ENCODE data around the gene MYH1.

MYH1 gene

GRCh38 chr17:10532026-10532425 lies 13.7 kb upstream of the MYH1 start:
- no peaks in the 10 kb centered on the region for H3K9me3 ChIP-seq
- H3K4me1 ChIP-seq = no peaks in the 10 kb centered on the region
- H3K4me3 ChIP-seq = no peak overlapping the region
- H3K4me2 ChIP-seq = no peak overlapping the region
- H3K27ac ChIP-seq = no peak overlapping the region
- TF ChIP-seq Cebpa-rat (IDR thresholded peaks at IDR 0.05) = no peak
- H3K36me3 ChIP-seq = no peaks in the 10 kb centered on the region
- no peaks in the 10 kb centered on the region for H3K27me3 ChIP-seq
- no peak overlapping the region for H3K9ac ChIP-seq
- no peaks in the 10 kb centered on the region for H4K20me1 ChIP-seq

- Histone ChIP-seq H3K9me3 (no peaks in the 10 kb centered on the region), H4K20me1 (no peaks in the 10 kb centered on the region), H3K27ac (no peak overlapping the region), H3K27me3 (no peaks in the 10 kb centered on the region), H3K4me1 (no peaks in the 10 kb centered on the region), H3K36me3 (no peaks in the 10 kb centered on the region), H3K4me3 (no peak overlapping the region), H3K9ac (no peak overlapping the region), H3K4me2 (no peak overlapping the region)
- TF ChIP-seq Cebpa-rat (IDR thresholded peaks at IDR 0.05) = no peak
These were observed 9.1 kb upstream of the MYH1 start for GRCh38 chr17:10527419-10527818.

GRCh38 chr17:10526517-10526916 lies 8.2 kb upstream of the MYH1 start:
- no peaks in the 10 kb centered on the region for H4K20me1 ChIP-seq
- H3K36me3 ChIP-seq = no peaks in the 10 kb centered on the region
- no peak overlapping the region for H3K4me3 ChIP-seq
- no peak overlapping the region for H3K9ac ChIP-seq
- H3K27me3 ChIP-seq = no peaks in the 10 kb centered on the region
- H3K9me3 ChIP-seq = no peaks in the 10 kb centered on the region
- H3K4me2 ChIP-seq = no peak overlapping the region
- TF ChIP-seq Cebpa-rat (IDR thresholded peaks at IDR 0.05) = no peak
- no peaks in the 10 kb centered on the region for H3K4me1 ChIP-seq
- no peak overlapping the region for H3K27ac ChIP-seq

- Histone ChIP-seq H3K9ac (no peak overlapping the region), H3K4me1 (no peaks in the 10 kb centered on the region), H3K27me3 (no peaks in the 10 kb centered on the region), H3K9me3 (no peaks in the 10 kb centered on the region), H3K27ac (no peak overlapping the region), H3K36me3 (no peaks in the 10 kb centered on the region), H4K20me1 (no peaks in the 10 kb centered on the region), H3K4me3 (no peak overlapping the region), H3K4me2 (no peak overlapping the region)
- TF ChIP-seq Cebpa-rat (IDR thresholded peaks at IDR 0.05) = no peak
These were observed 4.7 kb upstream of the MYH1 start for GRCh38 chr17:10523064-10523463.

GRCh38 chr17:10521949-10522348 lies 3.6 kb upstream of the MYH1 start:
- Histone ChIP-seq H3K4me2 (no peak overlapping the region), H3K36me3 (no peaks in the 10 kb centered on the region), H3K4me1 (no peaks in the 10 kb centered on the region), H3K27me3 (no peaks in the 10 kb centered on the region), H4K20me1 (no peaks in the 10 kb centered on the region), H3K9me3 (no peaks in the 10 kb centered on the region), H3K27ac (no peak overlapping the region), H3K4me3 (no peak overlapping the region), H3K9ac (no peak overlapping the region)
- no peak for TF ChIP-seq Cebpa-rat (IDR thresholded peaks at IDR 0.05)

- H3K4me3 ChIP-seq = no peak overlapping the region
- H3K4me1 ChIP-seq = no peaks in the 10 kb centered on the region
- no peak overlapping the region for H3K9ac ChIP-seq
- H3K27ac ChIP-seq = no peak overlapping the region
- TF ChIP-seq Cebpa-rat (IDR thresholded peaks at IDR 0.05) = no peak
- no peaks in the 10 kb centered on the region for H3K36me3 ChIP-seq
- no peaks in the 10 kb centered on the region for H4K20me1 ChIP-seq
- H3K9me3 ChIP-seq = no peaks in the 10 kb centered on the region
- no peaks in the 10 kb centered on the region for H3K27me3 ChIP-seq
- H3K4me2 ChIP-seq = no peak overlapping the region
These were observed 1.7 kb downstream of the MYH1 start for GRCh38 chr17:10516638-10517037.

GRCh38 chr17:10516065-10516464 lies 2.3 kb downstream of the MYH1 start:
- Histone ChIP-seq H3K9me3 (no peaks in the 10 kb centered on the region), H4K20me1 (no peaks in the 10 kb centered on the region), H3K9ac (no peak overlapping the region), H3K27ac (no peak overlapping the region), H3K27me3 (no peaks in the 10 kb centered on the region), H3K4me1 (no peaks in the 10 kb centered on the region), H3K4me2 (no peak overlapping the region), H3K36me3 (no peaks in the 10 kb centered on the region), H3K4me3 (no peak overlapping the region)
- no peak for TF ChIP-seq Cebpa-rat (IDR thresholded peaks at IDR 0.05)

- Histone ChIP-seq H3K27me3 (no peaks in the 10 kb centered on the region), H3K4me1 (no peaks in the 10 kb centered on the region), H3K27ac (no peak overlapping the region), H4K20me1 (no peaks in the 10 kb centered on the region), H3K9ac (no peak overlapping the region), H3K9me3 (no peaks in the 10 kb centered on the region), H3K4me2 (no peak overlapping the region), H3K36me3 (no peaks in the 10 kb centered on the region), H3K4me3 (no peak overlapping the region)
- no peak for TF ChIP-seq Cebpa-rat (IDR thresholded peaks at IDR 0.05)
These were observed 4.9 kb downstream of the MYH1 start for GRCh38 chr17:10513299-10514067.

GRCh38 chr17:10512856-10513255 lies 5.5 kb downstream of the MYH1 start:
- Histone ChIP-seq H3K4me3 (no peak overlapping the region), H3K27ac (no peak overlapping the region), H3K9me3 (no peaks in the 10 kb centered on the region), H3K27me3 (no peaks in the 10 kb centered on the region), H4K20me1 (no peaks in the 10 kb centered on the region), H3K36me3 (no peaks in the 10 kb centered on the region), H3K4me2 (no peak overlapping the region), H3K9ac (no peak overlapping the region), H3K4me1 (no peaks in the 10 kb centered on the region)
- TF ChIP-seq Cebpa-rat (IDR thresholded peaks at IDR 0.05) = no peak

- no peak overlapping the region for H3K27ac ChIP-seq
- TF ChIP-seq Cebpa-rat (IDR thresholded peaks at IDR 0.05) = no peak
- no peak overlapping the region for H3K9ac ChIP-seq
- no peak overlapping the region for H3K4me3 ChIP-seq
- no peaks in the 10 kb centered on the region for H4K20me1 ChIP-seq
- H3K9me3 ChIP-seq = no peaks in the 10 kb centered on the region
- no peak overlapping the region for H3K4me2 ChIP-seq
- H3K36me3 ChIP-seq = no peaks in the 10 kb centered on the region
- no peaks in the 10 kb centered on the region for H3K4me1 ChIP-seq
- no peaks in the 10 kb centered on the region for H3K27me3 ChIP-seq
These were observed 18.4 kb downstream of the MYH1 start for GRCh38 chr17:10499950-10500349.

GRCh38 chr17:10492004-10492403 lies 26.3 kb downstream of the MYH1 start:
- H3K36me3 ChIP-seq = no peaks in the 10 kb centered on the region
- no peaks in the 10 kb centered on the region for H4K20me1 ChIP-seq
- no peaks in the 10 kb centered on the region for H3K4me1 ChIP-seq
- H3K27me3 ChIP-seq = no peaks in the 10 kb centered on the region
- no peak overlapping the region for H3K9ac ChIP-seq
- no peak overlapping the region for H3K4me3 ChIP-seq
- no peak overlapping the region for H3K4me2 ChIP-seq
- peaks cover 22% of the 10 kb centered on the region for H3K9me3 ChIP-seq
- H3K27ac ChIP-seq = no peak overlapping the region
- TF ChIP-seq Cebpa-rat (IDR thresholded peaks at IDR 0.05) = no peak
